Measurements from ENCODE around the gene RGL1.
A peak's percentile ranks its signal among the peaks of the same experiment; 100 is the strongest.
"Not testable (repeated sequence)": the region's sequence is repeated elsewhere in the genome, so short reads cannot be mapped to it uniquely, and the experiment has no call there.

RGL1 gene

DNA sequence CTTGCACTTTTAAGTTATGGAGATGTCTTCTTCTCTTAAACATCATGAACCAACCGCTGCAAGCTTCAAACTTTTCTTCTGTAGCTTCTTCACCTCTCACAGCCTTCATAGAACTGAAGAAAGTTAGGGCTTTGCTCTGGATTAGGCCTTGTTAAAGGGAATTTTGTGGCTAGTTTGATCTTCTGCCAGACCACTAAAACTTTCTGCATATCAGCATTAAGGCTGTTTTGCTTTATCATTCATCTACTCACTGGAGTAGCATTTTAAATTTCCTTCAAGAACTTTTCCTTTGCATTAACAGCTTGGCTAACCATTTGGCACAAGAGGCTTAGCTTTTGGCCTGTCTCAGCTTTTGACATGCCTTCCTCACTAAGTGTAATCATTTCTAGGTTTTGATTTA, 43.0 kb upstream of the RGL1 start:
- POLR2A ChIA-PET = no interaction called here
- no peak overlapping the region for H3K27ac ChIP-seq (ENCODE audit: extremely low read depth, low read depth, low read length)
- CTCF ChIA-PET = interaction anchor here (1.1 kb wide), 1 partner anchor 25 kb away, joined by 3 read pairs; no protein-coding TSS in a partner anchor
- no peaks in the 10 kb centered on the region for H3K36me3 ChIP-seq (ENCODE audit: control insufficient read depth in 2 of 2, insufficient read depth in 1 of 2, low read length in 2 of 2)
- TF ChIP-seq KLF7 (tag by site-specific recombination; IDR thresholded peaks at IDR 0.05; ENCODE audit: borderline replicate concordance) = no peak
- TF ChIP-seq, protein P1, sequence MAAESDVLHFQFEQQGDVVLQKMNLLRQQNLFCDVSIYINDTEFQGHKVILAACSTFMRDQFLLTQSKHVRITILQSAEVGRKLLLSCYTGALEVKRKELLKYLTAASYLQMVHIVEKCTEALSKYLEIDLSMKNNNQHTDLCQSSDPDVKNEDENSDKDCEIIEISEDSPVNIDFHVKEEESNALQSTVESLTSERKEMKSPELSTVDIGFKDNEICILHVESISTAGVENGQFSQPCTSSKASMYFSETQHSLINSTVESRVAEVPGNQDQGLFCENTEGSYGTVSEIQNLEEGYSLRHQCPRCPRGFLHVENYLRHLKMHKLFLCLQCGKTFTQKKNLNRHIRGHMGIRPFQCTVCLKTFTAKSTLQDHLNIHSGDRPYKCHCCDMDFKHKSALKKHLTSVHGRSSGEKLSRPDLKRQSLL (tag by site-specific recombination; IDR thresholded peaks at IDR 0.05) = no peak
- TF ChIP-seq, protein P2, sequence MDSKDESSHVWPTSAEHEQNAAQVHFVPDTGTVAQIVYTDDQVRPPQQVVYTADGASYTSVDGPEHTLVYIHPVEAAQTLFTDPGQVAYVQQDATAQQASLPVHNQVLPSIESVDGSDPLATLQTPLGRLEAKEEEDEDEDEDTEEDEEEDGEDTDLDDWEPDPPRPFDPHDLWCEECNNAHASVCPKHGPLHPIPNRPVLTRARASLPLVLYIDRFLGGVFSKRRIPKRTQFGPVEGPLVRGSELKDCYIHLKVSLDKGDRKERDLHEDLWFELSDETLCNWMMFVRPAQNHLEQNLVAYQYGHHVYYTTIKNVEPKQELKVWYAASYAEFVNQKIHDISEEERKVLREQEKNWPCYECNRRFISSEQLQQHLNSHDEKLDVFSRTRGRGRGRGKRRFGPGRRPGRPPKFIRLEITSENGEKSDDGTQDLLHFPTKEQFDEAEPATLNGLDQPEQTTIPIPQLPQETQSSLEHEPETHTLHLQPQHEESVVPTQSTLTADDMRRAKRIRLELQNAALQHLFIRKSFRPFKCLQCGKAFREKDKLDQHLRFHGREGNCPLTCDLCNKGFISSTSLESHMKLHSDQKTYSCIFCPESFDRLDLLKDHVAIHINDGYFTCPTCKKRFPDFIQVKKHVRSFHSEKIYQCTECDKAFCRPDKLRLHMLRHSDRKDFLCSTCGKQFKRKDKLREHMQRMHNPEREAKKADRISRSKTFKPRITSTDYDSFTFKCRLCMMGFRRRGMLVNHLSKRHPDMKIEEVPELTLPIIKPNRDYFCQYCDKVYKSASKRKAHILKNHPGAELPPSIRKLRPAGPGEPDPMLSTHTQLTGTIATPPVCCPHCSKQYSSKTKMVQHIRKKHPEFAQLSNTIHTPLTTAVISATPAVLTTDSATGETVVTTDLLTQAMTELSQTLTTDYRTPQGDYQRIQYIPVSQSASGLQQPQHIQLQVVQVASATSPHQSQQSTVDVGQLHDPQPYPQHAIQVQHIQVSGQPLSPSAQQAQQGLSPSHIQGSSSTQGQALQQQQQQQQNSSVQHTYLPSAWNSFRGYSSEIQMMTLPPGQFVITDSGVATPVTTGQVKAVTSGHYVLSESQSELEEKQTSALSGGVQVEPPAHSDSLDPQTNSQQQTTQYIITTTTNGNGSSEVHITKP (tag by site-specific recombination; IDR thresholded peaks at IDR 0.05) = no peak
- TF ChIP-seq ZNF677 (tag by site-specific recombination; IDR thresholded peaks at IDR 0.05) = no peak
- TF ChIP-seq ZNF221 (tag by site-specific recombination; IDR thresholded peaks at IDR 0.05; ENCODE audit: borderline replicate concordance) = no peak
- no peak for TF ChIP-seq ZNF530 (tag by site-specific recombination; IDR thresholded peaks at IDR 0.05; ENCODE audit: low read depth)
- no peak for TF ChIP-seq ZNF792 (tag by site-specific recombination; IDR thresholded peaks at IDR 0.05)
- TF ChIP-seq ZNF324 (tag by site-specific recombination; IDR thresholded peaks at IDR 0.05) = no peak
- no peak for TF ChIP-seq ZBTB20 (tag by site-specific recombination; IDR thresholded peaks at IDR 0.05)
- no peak for TF ChIP-seq ZNF133 (tag by site-specific recombination; IDR thresholded peaks at IDR 0.05)
- no peak for TF ChIP-seq BCL11B (tag by site-specific recombination; IDR thresholded peaks at IDR 0.05; ENCODE audit: low read depth)
- no peak for TF ChIP-seq ZFP41 (tag by site-specific recombination; IDR thresholded peaks at IDR 0.05; ENCODE audit: borderline replicate concordance)
- no peak for TF ChIP-seq ZNF155 (tag by site-specific recombination; IDR thresholded peaks at IDR 0.05)
- no peak for TF ChIP-seq ZNF202 (tag by site-specific recombination; IDR thresholded peaks at IDR 0.05; ENCODE audit: borderline replicate concordance)
- TF ChIP-seq ZNF433 (tag by site-specific recombination; IDR thresholded peaks at IDR 0.05; ENCODE audit: low read depth) = no peak
- no peak overlapping the region for H3K4me3 ChIP-seq (ENCODE audit: low read depth, low read length)
- no peaks in the 10 kb centered on the region for H3K4me1 ChIP-seq (ENCODE audit: control insufficient read depth, insufficient read depth, low read length)
- H3K9me3 ChIP-seq (ENCODE audit: control insufficient read depth, insufficient read depth, low read depth, low read length) = no peaks in the 10 kb centered on the region

DNA sequence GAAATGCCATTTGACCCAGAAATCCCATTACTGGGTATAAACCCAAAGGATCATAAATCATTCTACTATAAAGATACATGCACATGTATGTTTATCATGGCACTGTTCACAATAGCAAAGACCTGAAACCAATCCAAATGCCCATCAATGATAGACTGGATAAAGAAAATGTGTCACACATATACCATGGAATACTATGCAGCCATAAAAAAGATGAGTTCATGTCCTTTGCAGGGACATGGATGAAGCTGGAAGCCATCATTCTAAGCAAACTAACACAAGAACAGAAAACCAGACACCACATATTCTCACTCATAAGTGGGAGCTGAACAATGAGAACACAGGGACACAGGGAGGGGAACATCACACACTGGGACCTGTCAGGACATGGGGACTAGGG, 42.1 kb upstream of the RGL1 start:
- H3K4me3 ChIP-seq (ENCODE audit: low read depth, low read length); H3K36me3 ChIP-seq (ENCODE audit: control insufficient read depth in 2 of 2, insufficient read depth in 1 of 2, low read length in 2 of 2); H3K9me3 ChIP-seq (ENCODE audit: control insufficient read depth, insufficient read depth, low read depth, low read length); POLR2A ChIA-PET; CTCF ChIA-PET; H3K4me1 ChIP-seq (ENCODE audit: control insufficient read depth, insufficient read depth, low read length); H3K27ac ChIP-seq (ENCODE audit: extremely low read depth, low read depth, low read length): not testable (repeated sequence)
- TF ChIP-seq, protein P3, sequence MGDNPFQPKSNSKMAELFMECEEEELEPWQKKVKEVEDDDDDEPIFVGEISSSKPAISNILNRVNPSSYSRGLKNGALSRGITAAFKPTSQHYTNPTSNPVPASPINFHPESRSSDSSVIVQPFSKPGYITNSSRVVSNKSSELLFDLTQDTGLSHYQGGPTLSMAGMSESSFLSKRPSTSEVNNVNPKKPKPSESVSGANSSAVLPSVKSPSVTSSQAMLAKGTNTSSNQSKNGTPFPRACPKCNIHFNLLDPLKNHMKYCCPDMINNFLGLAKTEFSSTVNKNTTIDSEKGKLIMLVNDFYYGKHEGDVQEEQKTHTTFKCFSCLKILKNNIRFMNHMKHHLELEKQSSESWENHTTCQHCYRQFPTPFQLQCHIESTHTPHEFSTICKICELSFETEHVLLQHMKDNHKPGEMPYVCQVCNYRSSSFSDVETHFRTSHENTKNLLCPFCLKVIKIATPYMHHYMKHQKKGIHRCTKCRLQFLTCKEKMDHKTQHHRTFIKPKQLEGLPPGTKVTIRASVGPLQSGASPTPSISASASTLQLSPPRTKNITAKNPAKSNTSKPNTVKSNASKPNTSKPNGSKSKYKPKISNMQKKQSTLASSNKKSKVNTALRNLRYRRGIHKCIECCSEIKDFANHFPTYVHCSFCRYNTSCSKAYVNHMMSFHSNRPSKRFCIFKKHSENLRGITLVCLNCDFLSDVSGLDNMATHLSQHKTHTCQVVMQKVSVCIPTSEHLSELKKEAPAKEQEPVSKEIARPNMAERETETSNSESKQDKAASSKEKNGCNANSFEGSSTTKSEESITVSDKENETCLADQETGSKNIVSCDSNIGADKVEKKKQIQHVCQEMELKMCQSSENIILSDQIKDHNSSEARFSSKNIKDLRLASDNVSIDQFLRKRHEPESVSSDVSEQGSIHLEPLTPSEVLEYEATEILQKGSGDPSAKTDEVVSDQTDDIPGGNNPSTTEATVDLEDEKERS (tag by site-specific recombination; IDR thresholded peaks at IDR 0.05) = 0 out of 2 replicates have a peak, but pooled peaks have one; percentile 9
- peak; percentile 79 for TF ChIP-seq ZNF146 (tag by site-specific recombination; IDR thresholded peaks at IDR 0.05)
- TF ChIP-seq, protein P4, sequence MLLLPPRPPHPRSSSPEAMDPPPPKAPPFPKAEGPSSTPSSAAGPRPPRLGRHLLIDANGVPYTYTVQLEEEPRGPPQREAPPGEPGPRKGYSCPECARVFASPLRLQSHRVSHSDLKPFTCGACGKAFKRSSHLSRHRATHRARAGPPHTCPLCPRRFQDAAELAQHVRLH (tag by site-specific recombination; IDR thresholded peaks at IDR 0.05) = peak; percentile 69; the same call in 1 of the 2 replicates
